IMR-90 (cell line): ENCODE data around the gene ADD1. TPM values are rescaled to one million over a fixed set of nuclear protein-coding genes. Genes with fewer than 3 reads are reported as not detected.

Experiments
- ATAC-seq: fragments of 200-7000 bp; cut with Tn5 transposase; 2 replicates; pipeline ENCODE4 v1.9.1; 2020; ENCODE audit warnings: low read depth, mild to moderate bottlenecking, moderate library complexity
- BruUV-seq: library from RNA; stranded (reverse); fragments of 400-500 nt; replicated peaks from 2 replicates; lab custom pipeline; 2021; lab: Mats Ljungman, UMichigan
- CTCF ChIA-PET: fragments of 300-600 bp; formaldehyde crosslinking; extraction: SDS; loops from one replicate; lab custom pipeline; 2021; ENCODE audit warnings: antibody characterized with exemption; lab: Yijun Ruan, JAX
- POLR2A ChIA-PET: fragments of 300-600 bp; sonication (Branson Sonifier 250); formaldehyde crosslinking; loops from one replicate; lab custom pipeline; 2022; ENCODE audit warnings: antibody characterized with exemption; ENCODE audit not compliant: unreplicated experiment; lab: Charles Lee
- DNase-seq: peaks from one replicate; pipeline ENCODE4 v3.0.0; 2013
- H2AFZ ChIP-seq: replicated peaks from 2 replicates; pipeline ENCODE3; 2013; ENCODE audit warnings: low read length, mild to moderate bottlenecking; ENCODE audit not compliant: poor library complexity
- H2AK5ac ChIP-seq: 2 replicates; pipeline ENCODE4 v1.6.1; 2013; ENCODE audit warnings: low read depth, low read length, inconsistent platforms
- H2AK9ac ChIP-seq: replicated peaks from 2 replicates; pipeline ENCODE3; 2013; ENCODE audit warnings: mild to moderate bottlenecking, low read depth, low read length, moderate library complexity; ENCODE audit not compliant: poor library complexity
- H2BK120ac ChIP-seq: 2 replicates; pipeline ENCODE4 v1.6.1; 2013; ENCODE audit warnings: low read depth, low read length, inconsistent platforms
- H2BK15ac ChIP-seq: 3 replicates; pipeline ENCODE4 v1.6.1; 2013; ENCODE audit warnings: low read depth, low read length, inconsistent platforms
- H2BK20ac ChIP-seq: 2 replicates; pipeline ENCODE4 v1.6.1; 2013; ENCODE audit warnings: low read depth, mild to moderate bottlenecking, inconsistent platforms, low read length, moderate library complexity
- H2BK5ac ChIP-seq: 2 replicates; pipeline ENCODE4 v1.6.1; 2013; ENCODE audit warnings: mild to moderate bottlenecking, low read depth, low read length, inconsistent platforms; ENCODE audit not compliant: poor library complexity, severe bottlenecking
- H3K14ac ChIP-seq: replicated peaks from 2 replicates; pipeline ENCODE4 v1.6.1; 2013; ENCODE audit warnings: low read depth, low read length, inconsistent platforms
- H3K18ac ChIP-seq: 2 replicates; pipeline ENCODE4 v1.6.1; 2013; ENCODE audit warnings: low read depth, low read length, control low read depth
- H3K23ac ChIP-seq: 2 replicates; pipeline ENCODE4 v1.6.1; 2013; ENCODE audit warnings: low read depth, low read length, inconsistent platforms
- H3K27ac ChIP-seq: 2 replicates; pipeline ENCODE4 v1.5.1; 2013; ENCODE audit warnings: mild to moderate bottlenecking, control low read depth, low read length; ENCODE audit not compliant: insufficient read depth
- H3K27me3 ChIP-seq: 2 replicates; pipeline ENCODE4 v1.6.1; 2013; ENCODE audit warnings: low read length; ENCODE audit not compliant: control insufficient read depth, insufficient read depth
- H3K36me3 ChIP-seq: 2 replicates; pipeline ENCODE4 v1.6.1; 2013; ENCODE audit warnings: low read length, mixed read lengths; ENCODE audit not compliant: control insufficient read depth, insufficient read depth
- H3K4ac ChIP-seq: 2 replicates; pipeline ENCODE4 v1.6.1; 2013; ENCODE audit warnings: low read depth, low read length, inconsistent platforms
- H3K4me1 ChIP-seq: 2 replicates; pipeline ENCODE4 v1.6.1; 2013; ENCODE audit warnings: low read length, mixed read lengths; ENCODE audit not compliant: control insufficient read depth, insufficient read depth
- H3K4me2 ChIP-seq: 2 replicates; pipeline ENCODE4 v1.6.1; 2013; ENCODE audit warnings: low read depth, mild to moderate bottlenecking, control low read depth, low read length, moderate library complexity
- H3K4me3 ChIP-seq: 2 replicates; pipeline ENCODE4 v1.5.1; 2013; ENCODE audit warnings: low read depth, mild to moderate bottlenecking, control low read depth, low read length, moderate library complexity; ENCODE audit not compliant: insufficient read depth
- H3K56ac ChIP-seq: 2 replicates; pipeline ENCODE4 v1.6.1; 2013; ENCODE audit warnings: low read length, inconsistent platforms; ENCODE audit not compliant: insufficient read depth; ENCODE audit errors: extremely low read depth
- H3K79me1 ChIP-seq, 2 experiments: 2 replicates each; pipeline ENCODE4 v1.6.1; 2013; ENCODE audit warnings: low read length in 2 of 2, inconsistent platforms in 1 of 2, low read depth in 1 of 2
- H3K9ac ChIP-seq: 2 replicates; pipeline ENCODE4 v1.6.1; 2013; ENCODE audit warnings: low read depth, low read length, control low read depth
- H3K9me1 ChIP-seq: 2 replicates; pipeline ENCODE4 v1.6.1; 2013; ENCODE audit warnings: low read length, inconsistent platforms; ENCODE audit not compliant: insufficient read depth
- H3K9me3 ChIP-seq: 2 replicates; pipeline ENCODE4 v1.6.1; 2013; ENCODE audit warnings: low read length; ENCODE audit not compliant: control insufficient read depth, insufficient read depth
- H4K20me1 ChIP-seq: 2 replicates; pipeline ENCODE4 v1.6.1; 2013; ENCODE audit warnings: low read length, inconsistent platforms; ENCODE audit not compliant: insufficient read depth
- H4K5ac ChIP-seq: 2 replicates; pipeline ENCODE4 v1.6.1; 2013; ENCODE audit warnings: mild to moderate bottlenecking, low read depth, low read length, control low read depth
- H4K8ac ChIP-seq, 2 experiments: 2 replicates each; pipeline ENCODE4 v1.6.1; 2013; ENCODE audit warnings: low read depth in 2 of 2, low read length in 2 of 2, control low read depth in 1 of 2, inconsistent platforms in 1 of 2
- H4K91ac ChIP-seq: 2 replicates; pipeline ENCODE4 v1.6.1; 2013; ENCODE audit warnings: low read depth, low read length, inconsistent platforms; ENCODE audit not compliant: insufficient read depth
- BHLHE40 ChIP-seq: fragments of 150-350 bp; IDR thresholded peaks from 2 replicates; pipeline ENCODE4 v1.6.1; 2016; ENCODE audit warnings: mild to moderate bottlenecking, low read depth, low read length
- CEBPB ChIP-seq: IDR thresholded peaks from 2 replicates; pipeline ENCODE4 v1.6.1; 2012; ENCODE audit warnings: low read depth, low read length, improper control_type of control experiment
- CHD1 ChIP-seq: IDR thresholded peaks from 2 replicates; pipeline ENCODE4 v1.6.1; 2012; ENCODE audit warnings: low read depth, low read length, improper control_type of control experiment
- CTCF ChIP-seq: conservative IDR thresholded peaks from 2 replicates; pipeline ENCODE4 v1.5.1; 2012; ENCODE audit warnings: mild to moderate bottlenecking, low read depth, low read length, improper control_type of control experiment
- ELK1 ChIP-seq: fragments of 150-350 bp; IDR thresholded peaks from 2 replicates; pipeline ENCODE4 v1.6.1; 2016; ENCODE audit warnings: low read depth, mild to moderate bottlenecking, low read length, moderate library complexity, borderline replicate concordance
- FOS ChIP-seq: fragments of 150-350 bp; IDR thresholded peaks from 2 replicates; pipeline ENCODE4 v1.6.1; 2016; ENCODE audit warnings: low read depth, low read length
- MAFK ChIP-seq: IDR thresholded peaks from 2 replicates; pipeline ENCODE4 v1.6.1; 2012; ENCODE audit warnings: low read depth, low read length, improper control_type of control experiment
- MAZ ChIP-seq: IDR thresholded peaks from 2 replicates; pipeline ENCODE4 v1.6.1; 2012; ENCODE audit warnings: low read depth, mild to moderate bottlenecking, low read length, improper control_type of control experiment, moderate library complexity, borderline replicate concordance
- MXI1 ChIP-seq: IDR thresholded peaks from 2 replicates; pipeline ENCODE4 v1.6.1; 2012; ENCODE audit warnings: low read depth, mild to moderate bottlenecking, low read length, moderate library complexity, borderline replicate concordance
- NFE2L2 ChIP-seq: fragments of 150-350 bp; IDR thresholded peaks from 2 replicates; pipeline ENCODE4 v1.6.1; 2016; ENCODE audit warnings: low read depth, mild to moderate bottlenecking, low read length
- POLR2A ChIP-seq: IDR thresholded peaks from 2 replicates; pipeline ENCODE4 v1.6.1; 2012; ENCODE audit warnings: mild to moderate bottlenecking, low read depth, low read length
- RAD21 ChIP-seq: IDR thresholded peaks from 2 replicates; pipeline ENCODE4 v1.6.1; 2012; ENCODE audit warnings: low read length, improper control_type of control experiment
- RCOR1 ChIP-seq: IDR thresholded peaks from 2 replicates; pipeline ENCODE4 v1.6.1; 2012; ENCODE audit warnings: mild to moderate bottlenecking, low read length, improper control_type of control experiment; ENCODE audit not compliant: insufficient replicate concordance
- RFX5 ChIP-seq: IDR thresholded peaks from 2 replicates; pipeline ENCODE4 v1.8.0; 2012; ENCODE audit warnings: low read depth, mild to moderate bottlenecking, low read length, moderate library complexity
- SMC3 ChIP-seq: fragments of 150-350 bp; IDR thresholded peaks from 2 replicates; pipeline ENCODE4 v1.6.1; 2016; ENCODE audit warnings: low read depth, mild to moderate bottlenecking, antibody characterized with exemption, low read length, moderate library complexity
- WGBS, 2 experiments: methylation state at CpG; one replicate each; pipeline versions ENCODE4 v1.1.5 to v1.1.7; 2013; ENCODE audit warnings: missing lambda C conversion rate in 2 of 2; ENCODE audit not compliant: insufficient read length in 1 of 2; ENCODE audit errors: extremely low coverage in 2 of 2; 5-methylcytosine and 5-hydroxymethylcytosine counted together
- dilution Hi-C: fragments of 300-500 bp; cut with HindIII; formaldehyde crosslinking; loops from one replicate; pipeline ENCODE4 v1.14.3; 2018; ENCODE audit warnings: low sequenced_read_pairs; ENCODE audit not compliant: unreplicated experiment
- in situ Hi-C: fragments of 300-500 bp; cut with MboI; formaldehyde crosslinking; loops from 3 replicates; pipeline ENCODE4 v1.14.3; 2019; ENCODE audit warnings: low sequenced_read_pairs, inconsistent platforms, mixed read lengths
- intact Hi-C: fragments of 100-400 bp; cut with micrococcal nuclease; formaldehyde crosslinking; loops from 2 replicates; pipeline ENCODE4 v1.10.0; 2022
- polyA plus RNA-seq, 3 experiments: library from polyadenylated mRNA; depleted of rRNA; stranded (reverse); fragments of >200 nt; gene quantifications; 2 replicates each; pipeline ENCODE4 v1.2.3, GENCODE V29; 2012; ENCODE audit warnings: low replicate concordance in 1 of 3
- total RNA-seq: library from RNA; depleted of rRNA; stranded (reverse); fragments of >200 nt; gene quantifications from 2 replicates; pipeline ENCODE4 v1.2.3, GENCODE V29; 2012

ADD1 gene
- total and polyA plus RNA-seq, 2 of the 4 experiments (the other 2 are of a cell fraction), result 122 to 215 TPM

GRCh38 chr4:2942532-2943363 is 99.1 kb downstream of the ADD1 start:
- H3K4me2 ChIP-seq, result no peak overlapping the region
- dilution Hi-C loops, result no loop called here
- H3K23ac ChIP-seq, result no peak overlapping the region
- no peak overlapping the region for H2AK5ac ChIP-seq
- no peak overlapping the region for H2BK120ac ChIP-seq
- H4K5ac ChIP-seq, result no peak overlapping the region
- H3K4ac ChIP-seq, result no peak overlapping the region
- intact Hi-C loops, result no loop called here
- peaks cover 79% of the 10 kb centered on the region for H3K36me3 ChIP-seq
- no peak overlapping the region for H2AK9ac ChIP-seq
- H3K9me1 ChIP-seq, result peaks cover 4% of the 10 kb centered on the region; the same call in 1 of the 2 replicates
- DNase-seq, result no peak
- H3K14ac ChIP-seq, result no peak overlapping the region
- no peak overlapping the region for H2AFZ ChIP-seq
- no peak overlapping the region for H3K4me3 ChIP-seq
- no peaks in the 10 kb centered on the region for H3K9me3 ChIP-seq
- no peaks in the 10 kb centered on the region for H3K27me3 ChIP-seq
- CTCF ChIA-PET, result interaction anchor here (0.6 kb wide), 1 partner anchor 506 kb away, joined by 3 read pairs; no protein-coding TSS in a partner anchor
- no peak overlapping the region for H3K27ac ChIP-seq
- H4K20me1 ChIP-seq, result peaks cover 33% of the 10 kb centered on the region
- no peak overlapping the region for H2BK5ac ChIP-seq
- no peak overlapping the region for H2BK15ac ChIP-seq
- WGBS, 2 experiments, result 98% methylated on average over 6 of the region's 31 CpGs; no CpG with 5 or more reads in 1 of the 2 experiments
- in situ Hi-C loops, result no loop called here
- no peak overlapping the region for H3K9ac ChIP-seq
- H4K91ac ChIP-seq, result no peak overlapping the region
- no TSS peak for BruUV-seq
- no peak for ATAC-seq
- H3K4me1 ChIP-seq, result no peaks in the 10 kb centered on the region
- H4K8ac ChIP-seq, result no peak overlapping the region
- POLR2A ChIA-PET, result interaction anchor here (0.6 kb wide), 1 partner anchor 22 kb away, joined by 5 read pairs; no protein-coding TSS in a partner anchor
- H3K56ac ChIP-seq, result no peak overlapping the region
- H3K79me1 ChIP-seq, result peaks cover 9 to 45% of the 10 kb centered on the region in 2 experiments; a peak in 3 of 4 replicates
- H2BK20ac ChIP-seq, result no peak overlapping the region
- H3K18ac ChIP-seq, result no peak overlapping the region
- TF ChIP-seq CHD1 (no peak), RAD21 (no peak), MXI1 (no peak), RFX5 (no peak), NFE2L2 (no peak), CTCF (no peak), SMC3 (no peak), POLR2A (no peak), FOS (no peak), MAFK (no peak), ELK1 (no peak), CEBPB (no peak), RCOR1 (no peak), BHLHE40 (no peak), MAZ (no peak)
